ENCODE results near the gene C1QTNF6. TPM values are rescaled to one million over a fixed set of nuclear protein-coding genes. Genes with fewer than 3 reads are reported as not detected.

C1QTNF6 gene
- total and polyA plus RNA-seq, 4 donors = 3.1 to 4.5 (median 4.0) TPM

GRCh38 chr22:37138849-37139561 is 49.0 kb downstream of the C1QTNF6 start:
- Histone ChIP-seq H3K9me3 (ENCODE audit: control insufficient read depth in 4 of 4, low read length in 3 of 4) (no peaks in the 10 kb centered on the region), H3K4me1 (ENCODE audit: control insufficient read depth in 4 of 4, insufficient read depth in 4 of 4, low read length in 3 of 4) (no peaks in the 10 kb centered on the region), H3K9ac (ENCODE audit: low read depth in 1 of 2, low read length in 2 of 2) (no peak overlapping the region), H3K36me3 (ENCODE audit: control insufficient read depth in 4 of 4, insufficient read depth in 3 of 4, low read depth in 1 of 4, low read length in 3 of 4) (no peaks in the 10 kb centered on the region), H3K4me3 (ENCODE audit: low read depth in 1 of 3, low read length in 3 of 3) (no peak overlapping the region), H3K27me3 (ENCODE audit: control insufficient read depth in 4 of 4, insufficient read depth in 4 of 4, low read length in 3 of 4) (no peaks in the 10 kb centered on the region), H3K27ac (ENCODE audit: low read depth in 1 of 2, low read length in 2 of 2) (no peak overlapping the region)
- 76% methylated on average over 16 of the region's 16 CpGs for WGBS
- TF ChIP-seq REST (IDR thresholded peaks at IDR 0.05) = no peak
- TF ChIP-seq ZBTB33 (IDR thresholded peaks at IDR 0.05) = no peak
- TF ChIP-seq ATF3 (IDR thresholded peaks at IDR 0.05) = no peak
- TF ChIP-seq YY1 (IDR thresholded peaks at IDR 0.05) = no peak
- TF ChIP-seq GABPA (IDR thresholded peaks at IDR 0.05 in 1 of 2, conservative IDR thresholded peaks at IDR 0.05 in 1 of 2) = no peak
- TF ChIP-seq TAF1 (conservative IDR thresholded peaks at IDR 0.05) = no peak
- no peak for TF ChIP-seq RAD21 (IDR thresholded peaks at IDR 0.05)
- no peak for TF ChIP-seq RXRA (IDR thresholded peaks at IDR 0.05)
- TF ChIP-seq HNF4A (conservative IDR thresholded peaks at IDR 0.05) = no peak
- no peak for TF ChIP-seq FOXA2 (IDR thresholded peaks at IDR 0.05)
- no peak for TF ChIP-seq FOXA1 (IDR thresholded peaks at IDR 0.05)
- no peak for TF ChIP-seq MAX (IDR thresholded peaks at IDR 0.05)
- no peak for TF ChIP-seq SP1 (IDR thresholded peaks at IDR 0.05)
- TF ChIP-seq CTCF (IDR thresholded peaks at IDR 0.05; ENCODE audit: low read depth, low read length, missing input control) = no peak
- TF ChIP-seq EGR1 (IDR thresholded peaks at IDR 0.05; ENCODE audit: low read depth in 2 of 2) = no peak
- TF ChIP-seq HNF4G (IDR thresholded peaks at IDR 0.05) = no peak
- TF ChIP-seq JUND (IDR thresholded peaks at IDR 0.05) = no peak
- no peak for TF ChIP-seq NR2F2 (IDR thresholded peaks at IDR 0.05)
- DNase-seq (ENCODE audit: low spot score) = no peak
